SK-N-SH (cell line): ENCODE results near the gene ACACA. TPM values are rescaled to one million over a fixed set of nuclear protein-coding genes. Genes with fewer than 3 reads are reported as not detected.

Source experiments
- CTCF ChIA-PET: fragments of 300-600, 350-600 bp; formaldehyde crosslinking; extraction: SDS; loops from one replicate; lab custom pipeline; 2021; lab: Yijun Ruan, JAX
- POLR2A ChIA-PET: fragments of 350-600 bp; sonication (Branson Sonifier 250); formaldehyde crosslinking; extraction: SDS; loops from one replicate; lab custom pipeline; 2020; ENCODE audit warnings: antibody characterized with exemption, inconsistent platforms; lab: Yijun Ruan, JAX
- DNase-seq: peaks from one replicate; pipeline ENCODE4 v3.0.0; 2012
- H2AFZ ChIP-seq: fragments of 200-600 bp; sonication (generic); 2 replicates; pipeline ENCODE4 v1.8.1; 2016; ENCODE audit warnings: antibody characterized with exemption, mild to moderate bottlenecking, low read depth
- H3F3A ChIP-seq: fragments of 200-600 bp; sonication (generic); replicated peaks from 2 replicates; pipeline ENCODE3; 2016; ENCODE audit warnings: antibody characterized with exemption, mild to moderate bottlenecking; ENCODE audit not compliant: insufficient read depth
- H3K27ac ChIP-seq, 2 experiments: fragments of 200-500 bp in 1 of 2; fragments of 200-600 bp in 1 of 2; sonication (Bioruptor generic) in 1 of 2; sonication (generic), shearing (Covaris generic) in 1 of 2; 2 replicates each; pipeline versions ENCODE4 v1.5.1 to v1.6.1; 2014 to 2016; ENCODE audit warnings: low read depth in 2 of 2, inconsistent platforms in 1 of 2, low read length in 1 of 2, mild to moderate bottlenecking in 1 of 2, mixed read lengths in 1 of 2
- H3K27me3 ChIP-seq: fragments of 200-600 bp; sonication (generic), shearing (Covaris generic); 2 replicates; pipeline ENCODE4 v1.6.1; 2016; ENCODE audit warnings: mixed run types; ENCODE audit not compliant: insufficient read depth
- H3K36me3 ChIP-seq, 2 experiments: fragments of 200-500 bp in 1 of 2; fragments of 200-600 bp in 1 of 2; sonication (Bioruptor generic) in 1 of 2; sonication (generic) in 1 of 2; replicated peaks in 1 of 2; 2 replicates each; pipeline versions ENCODE3 to v1.5.1; 2014 to 2016; ENCODE audit warnings: low read length in 1 of 2, mild to moderate bottlenecking in 1 of 2; ENCODE audit not compliant: insufficient read depth in 2 of 2, control insufficient read depth in 1 of 2
- H3K4me1 ChIP-seq, 2 experiments: fragments of 200-500 bp in 1 of 2; fragments of 200-600 bp in 1 of 2; sonication (Bioruptor generic) in 1 of 2; sonication (generic), shearing (Covaris generic) in 1 of 2; 2 replicates each; pipeline versions ENCODE4 v1.5.1 to v1.6.1; 2014 to 2016; ENCODE audit warnings: low read depth in 1 of 2, low read length in 1 of 2, mixed run types in 1 of 2; ENCODE audit not compliant: insufficient read depth in 2 of 2, control insufficient read depth in 1 of 2
- H3K4me2 ChIP-seq: fragments of 200-600 bp; sonication (generic), shearing (Covaris generic); 2 replicates; pipeline ENCODE4 v1.6.1; 2017; ENCODE audit warnings: mixed run types
- H3K4me3 ChIP-seq, 2 experiments: fragments of 200-500 bp in 1 of 2; fragments of 200-600 bp in 1 of 2; sonication (Bioruptor generic) in 1 of 2; sonication (generic), shearing (Covaris generic) in 1 of 2; 2 replicates each; pipeline versions ENCODE4 v1.5.1 to v1.8.1; 2014 to 2016; ENCODE audit warnings: low read depth in 2 of 2, inconsistent platforms in 1 of 2, low read length in 1 of 2, mild to moderate bottlenecking in 1 of 2, mixed read lengths in 1 of 2, moderate library complexity in 1 of 2
- H3K79me2 ChIP-seq: fragments of 200-600 bp; sonication (generic); 2 replicates; pipeline ENCODE4 v1.8.1; 2017; ENCODE audit warnings: mild to moderate bottlenecking; ENCODE audit not compliant: insufficient read depth
- H3K9ac ChIP-seq: fragments of 200-600 bp; sonication (generic); 2 replicates; pipeline ENCODE4 v1.6.1; 2017; ENCODE audit warnings: mixed run types
- H3K9me2 ChIP-seq: fragments of 200-600 bp; sonication (generic); 2 replicates; pipeline ENCODE4 v1.6.1; 2017; ENCODE audit warnings: mixed run types
- H3K9me3 ChIP-seq: fragments of 200-600 bp; sonication (generic); 2 replicates; pipeline ENCODE4 v1.6.1; 2017; ENCODE audit warnings: mixed run types, mild to moderate bottlenecking, moderate library complexity
- H4K20me1 ChIP-seq: fragments of 200-600 bp; sonication (generic); 2 replicates; pipeline ENCODE4 v1.6.1; 2017; ENCODE audit warnings: mild to moderate bottlenecking, mixed run types; ENCODE audit not compliant: insufficient read depth
- FOXJ3 ChIP-seq: sonication (generic); formaldehyde crosslinking; IDR thresholded peaks from 2 replicates; pipeline ENCODE4 v1.5.1; 2020; ENCODE audit warnings: mild to moderate bottlenecking, missing genetic modification reagents
- FOXM1 ChIP-seq: IDR thresholded peaks from 2 replicates; pipeline ENCODE4 v1.4.0; 2012; ENCODE audit warnings: low read depth, mild to moderate bottlenecking
- IRF3 ChIP-seq: fragments of 150-350 bp; IDR thresholded peaks from 2 replicates; pipeline ENCODE4 v1.6.1; 2016; ENCODE audit warnings: mild to moderate bottlenecking, low read depth, low read length
- JUND ChIP-seq: IDR thresholded peaks from 2 replicates; pipeline ENCODE4 v1.4.0; 2012
- MAX ChIP-seq: IDR thresholded peaks from 2 replicates; pipeline ENCODE4 v1.4.0; 2012; ENCODE audit warnings: low read depth
- MXI1 ChIP-seq: IDR thresholded peaks from 2 replicates; pipeline ENCODE4 v1.6.1; 2012; ENCODE audit warnings: mild to moderate bottlenecking, low read depth, low read length, improper control_type of control experiment
- NRF1 ChIP-seq: IDR thresholded peaks from 2 replicates; pipeline ENCODE4 v1.6.1; 2012; ENCODE audit warnings: low read depth, mild to moderate bottlenecking, low read length
- PBX3 ChIP-seq: IDR thresholded peaks from 2 replicates; pipeline ENCODE4; 2012
- POLR2AphosphoS5 ChIP-seq: IDR thresholded peaks from 2 replicates; pipeline ENCODE4 v1.6.1; 2012; ENCODE audit warnings: low read depth, low read length
- RAD21 ChIP-seq: IDR thresholded peaks from 2 replicates; pipeline ENCODE4 v1.6.1; 2012; ENCODE audit warnings: mild to moderate bottlenecking, low read length
- RCOR1 ChIP-seq: fragments of 150-350 bp; IDR thresholded peaks from 2 replicates; pipeline ENCODE4 v1.6.1; 2017; ENCODE audit warnings: antibody characterized with exemption, low read length
- REST ChIP-seq: IDR thresholded peaks from 2 replicates; pipeline ENCODE4 v1.6.1; 2012; ENCODE audit warnings: mild to moderate bottlenecking, low read depth, low read length, moderate library complexity
- TAF1 ChIP-seq: IDR thresholded peaks from 2 replicates; pipeline ENCODE4 v1.6.1; 2012; ENCODE audit warnings: low read depth, mild to moderate bottlenecking, low read length, moderate library complexity, borderline replicate concordance
- TCF12 ChIP-seq: IDR thresholded peaks from 2 replicates; pipeline ENCODE4 v1.4.0; 2012
- YY1 ChIP-seq: IDR thresholded peaks from 2 replicates; pipeline ENCODE4 v1.4.0; 2012; ENCODE audit warnings: low read depth, mild to moderate bottlenecking
- WGBS: methylation state at CpG from one replicate; pipeline ENCODE4 v1.1.6; 2017; ENCODE audit warnings: low lambda C conversion rate; 5-methylcytosine and 5-hydroxymethylcytosine counted together
- polyA plus RNA-seq, 3 experiments: library from polyadenylated mRNA; depleted of rRNA; stranded (reverse); fragments of >200 nt; gene quantifications; 2 replicates each; pipeline ENCODE4 v1.2.3, GENCODE V29; 2012

The ACACA gene
- polyA plus RNA-seq, 1 of the 3 experiments (the other 2 are of a cell fraction) = 27.2 TPM

GRCh38 chr17:37060928-37061327 lies 345.7 kb downstream of the ACACA start:
- Histone ChIP-seq H3K4me1 (peaks cover 0 to 4% of the 10 kb centered on the region in 2 experiments; a peak in 1 of 4 replicates), H3K9me3 (no peaks in the 10 kb centered on the region), H4K20me1 (no peaks in the 10 kb centered on the region), H3F3A (no peaks in the 10 kb centered on the region), H3K9me2 (no peaks in the 10 kb centered on the region), H3K4me3 (no peak overlapping the region), H3K79me2 (no peaks in the 10 kb centered on the region), H3K4me2 (no peak overlapping the region), H3K36me3 (peaks cover 8 to 13% of the 10 kb centered on the region in 2 experiments), H3K9ac (no peak overlapping the region), H3K27ac (no peak overlapping the region), H2AFZ (no peak overlapping the region), H3K27me3 (no peaks in the 10 kb centered on the region)
- TF ChIP-seq FOXJ3 (CRISPR knock-in tag) = no peak
- no peak for TF ChIP-seq YY1
- TF ChIP-seq TAF1 = no peak
- TF ChIP-seq POLR2AphosphoS5 = no peak
- TF ChIP-seq JUND = no peak
- no peak for TF ChIP-seq IRF3
- no peak for TF ChIP-seq PBX3
- TF ChIP-seq MAX = no peak
- no peak for TF ChIP-seq MXI1
- no peak for TF ChIP-seq FOXM1
- TF ChIP-seq REST = no peak
- no peak for TF ChIP-seq RAD21
- no peak for TF ChIP-seq TCF12
- no peak for TF ChIP-seq NRF1
- no peak for TF ChIP-seq RCOR1
- no peak for DNase-seq
- CTCF ChIA-PET = interaction anchor here (1.6 to 6.0 kb wide), 3 partner anchors 14 to 435 kb away, joined by 4 to 36 read pairs (median 7); no protein-coding TSS in a partner anchor
- POLR2A ChIA-PET = no interaction called here
- 96% methylated on average over 7 of the region's 7 CpGs for WGBS
